ENCODE data around the gene HBP1.

Gene HBP1, protein sequence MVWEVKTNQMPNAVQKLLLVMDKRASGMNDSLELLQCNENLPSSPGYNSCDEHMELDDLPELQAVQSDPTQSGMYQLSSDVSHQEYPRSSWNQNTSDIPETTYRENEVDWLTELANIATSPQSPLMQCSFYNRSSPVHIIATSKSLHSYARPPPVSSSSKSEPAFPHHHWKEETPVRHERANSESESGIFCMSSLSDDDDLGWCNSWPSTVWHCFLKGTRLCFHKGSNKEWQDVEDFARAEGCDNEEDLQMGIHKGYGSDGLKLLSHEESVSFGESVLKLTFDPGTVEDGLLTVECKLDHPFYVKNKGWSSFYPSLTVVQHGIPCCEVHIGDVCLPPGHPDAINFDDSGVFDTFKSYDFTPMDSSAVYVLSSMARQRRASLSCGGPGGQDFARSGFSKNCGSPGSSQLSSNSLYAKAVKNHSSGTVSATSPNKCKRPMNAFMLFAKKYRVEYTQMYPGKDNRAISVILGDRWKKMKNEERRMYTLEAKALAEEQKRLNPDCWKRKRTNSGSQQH

DNA sequence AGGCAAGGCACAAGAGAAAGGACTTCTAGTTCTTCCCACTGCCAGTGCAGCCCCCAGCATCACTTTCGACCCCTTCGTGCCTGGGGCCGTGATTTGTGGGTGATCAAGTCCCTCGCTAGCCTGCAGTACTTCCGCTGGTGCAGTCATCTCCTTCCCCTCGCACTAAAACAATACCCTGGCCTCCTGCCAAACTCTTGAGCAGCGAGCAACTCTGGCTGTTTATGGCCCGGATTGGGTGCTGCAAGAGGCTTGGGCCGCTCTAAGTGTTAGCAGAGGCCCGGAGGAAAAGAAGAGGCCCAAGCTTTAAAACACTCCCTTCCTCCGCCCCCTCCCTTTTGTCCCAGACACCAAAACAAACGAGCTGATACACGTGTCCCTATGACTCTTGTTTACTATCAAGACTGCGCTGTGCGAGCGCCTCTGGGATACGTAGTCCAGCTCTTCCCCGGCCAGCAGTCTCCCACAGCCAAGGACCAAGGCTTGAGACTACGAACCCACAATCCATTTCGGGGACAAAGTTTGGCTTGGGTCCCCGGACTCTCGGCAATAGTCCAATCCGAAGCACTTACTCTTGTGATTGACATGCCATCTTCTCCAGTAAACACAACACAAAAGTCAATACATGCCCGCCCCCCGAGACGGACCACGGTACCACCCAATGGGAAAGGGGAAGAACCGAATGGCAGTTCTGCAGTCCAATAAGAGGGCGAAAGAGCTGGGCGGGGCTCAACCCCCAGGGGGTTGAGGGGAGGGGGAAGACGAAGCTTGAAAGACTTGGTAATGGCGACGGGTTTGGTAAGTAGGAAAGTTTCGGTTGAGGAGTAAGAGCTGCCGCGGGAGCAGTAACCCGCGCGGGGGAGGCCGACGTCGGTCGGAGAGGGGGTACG is at the start of gene HBP1:
TSS of gene HBP1 (plus strand) at position 771 of the 887 bp plus-strand sequence. CDS start 10,891 bp downstream, outside the sequence.
- Histone ChIP-seq H3K27me3 (ENCODE audit: control insufficient read depth, insufficient read depth, low read length) (no peaks in the 10 kb centered on the region), H3K36me3 (ENCODE audit: control insufficient read depth, insufficient read depth, low read length) (no peaks in the 10 kb centered on the region), H3K9me3 (ENCODE audit: control insufficient read depth, insufficient read depth, low read length) (no peaks in the 10 kb centered on the region), H3K4me3 (ENCODE audit: low read depth, low read length) (peak within 1 kb of the TSS; percentile 91), H3K27ac (ENCODE audit: low read depth, low read length) (peak within 1 kb of the TSS; percentile 99), H3K4me1 (ENCODE audit: control insufficient read depth, insufficient read depth, low read length) (peaks cover 12% of the 10 kb centered on the region), H3K9ac (ENCODE audit: low read depth, low read length) (peak within 1 kb of the TSS; percentile 81)

DNA sequence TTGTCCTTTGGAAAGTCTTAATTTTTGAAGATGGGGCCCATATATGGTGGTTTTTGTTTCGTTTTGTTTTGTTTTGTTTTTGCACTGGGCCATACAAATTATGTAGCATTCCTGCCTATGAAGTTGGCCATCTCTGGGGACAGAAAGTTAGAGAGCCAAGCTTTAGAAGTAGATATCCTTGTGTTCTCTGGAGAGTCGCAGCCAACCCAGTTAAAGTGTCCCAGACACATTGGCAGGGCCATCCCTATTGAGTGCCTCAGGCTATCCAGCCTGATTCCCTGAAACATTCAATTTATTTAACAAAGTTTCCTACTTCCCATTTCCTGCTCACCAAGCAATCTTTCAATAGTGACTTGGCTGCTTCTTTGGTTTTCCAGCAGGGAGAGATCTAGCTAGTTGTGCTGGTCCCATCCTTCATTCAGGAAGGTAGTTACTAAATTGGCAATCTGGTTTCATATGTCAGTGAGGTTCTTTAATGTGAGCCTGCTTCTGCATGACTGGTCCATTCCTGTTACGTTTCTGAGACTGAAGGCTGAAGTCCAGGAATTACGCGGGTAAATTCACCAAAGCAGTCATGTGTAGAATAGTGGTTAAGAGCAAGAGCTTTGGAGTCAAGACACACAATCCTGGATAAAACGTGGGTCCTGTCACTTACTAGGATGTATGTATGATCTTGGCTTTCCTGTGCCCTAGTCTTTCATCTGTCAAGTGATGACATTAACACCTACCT is 49.3 kb upstream of the HBP1 start:
- Histone ChIP-seq H3K36me3 (ENCODE audit: control insufficient read depth, insufficient read depth, low read length) (no peaks in the 10 kb centered on the region), H3K27me3 (ENCODE audit: control insufficient read depth, insufficient read depth, low read length) (no peaks in the 10 kb centered on the region), H3K9me3 (ENCODE audit: control insufficient read depth, insufficient read depth, low read length) (no peaks in the 10 kb centered on the region), H3K9ac (ENCODE audit: low read depth, low read length) (no peak overlapping the region), H3K27ac (ENCODE audit: low read depth, low read length) (no peak overlapping the region), H3K4me3 (ENCODE audit: low read depth, low read length) (no peak overlapping the region), H3K4me1 (ENCODE audit: control insufficient read depth, insufficient read depth, low read length) (peaks cover 27% of the 10 kb centered on the region; the same call in 1 of the 2 replicates)

DNA sequence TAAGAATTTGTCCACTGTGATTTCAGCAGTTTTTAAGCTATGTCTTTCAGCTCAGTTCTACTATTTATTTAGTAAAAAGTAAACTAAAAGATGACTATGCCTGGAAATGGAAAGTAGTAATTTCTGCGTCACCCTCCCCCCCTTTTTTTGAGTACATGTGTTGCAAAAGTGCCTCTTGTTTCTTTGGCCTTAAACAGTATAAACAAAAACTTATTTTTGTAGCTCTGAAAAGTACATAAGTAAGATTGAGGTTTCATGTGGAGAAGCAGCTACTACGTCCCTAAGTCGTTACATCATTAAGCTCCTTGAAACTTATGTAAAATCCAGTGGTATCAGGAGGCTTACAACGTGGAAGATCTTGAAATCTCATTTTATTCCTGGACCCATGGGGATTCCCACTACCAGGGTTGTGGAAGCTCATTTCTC is 46.3 kb upstream of the HBP1 start:
- H3K9me3 ChIP-seq (ENCODE audit: control insufficient read depth, insufficient read depth, low read length), result no peaks in the 10 kb centered on the region
- no peaks in the 10 kb centered on the region for H3K36me3 ChIP-seq (ENCODE audit: control insufficient read depth, insufficient read depth, low read length)
- no peak overlapping the region for H3K27ac ChIP-seq (ENCODE audit: low read depth, low read length)
- H3K4me3 ChIP-seq (ENCODE audit: low read depth, low read length), result no peak overlapping the region
- H3K9ac ChIP-seq (ENCODE audit: low read depth, low read length), result no peak overlapping the region
- peaks cover 17% of the 10 kb centered on the region; the same call in 1 of the 2 replicates for H3K4me1 ChIP-seq (ENCODE audit: control insufficient read depth, insufficient read depth, low read length)
- no peaks in the 10 kb centered on the region for H3K27me3 ChIP-seq (ENCODE audit: control insufficient read depth, insufficient read depth, low read length)

DNA sequence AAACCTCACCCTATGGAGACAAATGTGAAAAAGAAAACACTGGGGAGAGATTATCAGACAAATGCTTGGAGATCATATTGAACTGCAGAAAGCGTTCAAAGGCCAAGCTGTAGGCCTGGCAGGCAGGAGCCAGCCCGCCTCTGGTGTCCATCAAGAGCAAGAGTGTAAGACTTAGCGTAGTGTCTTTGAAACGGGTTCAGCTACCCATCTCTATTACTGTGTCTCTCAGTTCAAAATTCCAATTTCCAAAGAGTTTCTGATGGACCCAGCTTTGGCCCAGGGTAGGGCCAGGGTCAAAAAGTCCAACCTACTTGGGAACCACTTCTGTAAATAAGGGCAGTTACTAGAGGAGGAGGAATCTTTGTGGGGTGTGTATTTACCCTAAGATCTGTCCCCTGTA is 45.4 kb upstream of the HBP1 start:
- no peaks in the 10 kb centered on the region for H3K36me3 ChIP-seq (ENCODE audit: control insufficient read depth, insufficient read depth, low read length)
- no peaks in the 10 kb centered on the region for H3K9me3 ChIP-seq (ENCODE audit: control insufficient read depth, insufficient read depth, low read length)
- H3K27ac ChIP-seq (ENCODE audit: low read depth, low read length), result no peak overlapping the region
- H3K4me3 ChIP-seq (ENCODE audit: low read depth, low read length), result no peak overlapping the region
- no peak overlapping the region for H3K9ac ChIP-seq (ENCODE audit: low read depth, low read length)
- peaks cover 12% of the 10 kb centered on the region; the same call in 1 of the 2 replicates for H3K4me1 ChIP-seq (ENCODE audit: control insufficient read depth, insufficient read depth, low read length)
- no peaks in the 10 kb centered on the region for H3K27me3 ChIP-seq (ENCODE audit: control insufficient read depth, insufficient read depth, low read length)

GRCh38 chr7:107125475-107125874 is 43.3 kb upstream of the HBP1 start:
- no peak overlapping the region for H3K9ac ChIP-seq (ENCODE audit: low read depth, low read length)
- H3K36me3 ChIP-seq (ENCODE audit: control insufficient read depth, insufficient read depth, low read length), result no peaks in the 10 kb centered on the region

GRCh38 chr7:107128217-107128616 is 40.6 kb upstream of the HBP1 start:
- Histone ChIP-seq H3K4me1 (ENCODE audit: control insufficient read depth, insufficient read depth, low read length) (peaks cover 19% of the 10 kb centered on the region), H3K9me3 (ENCODE audit: control insufficient read depth, insufficient read depth, low read length) (no peaks in the 10 kb centered on the region), H3K27ac (ENCODE audit: low read depth, low read length) (no peak overlapping the region), H3K36me3 (ENCODE audit: control insufficient read depth, insufficient read depth, low read length) (no peaks in the 10 kb centered on the region), H3K4me3 (ENCODE audit: low read depth, low read length) (no peak overlapping the region), H3K27me3 (ENCODE audit: control insufficient read depth, insufficient read depth, low read length) (no peaks in the 10 kb centered on the region), H3K9ac (ENCODE audit: low read depth, low read length) (no peak overlapping the region)

More at GRCh38 chr7:107125475-107125874, 43.3 kb upstream of the HBP1 start:
- H3K27me3 ChIP-seq (ENCODE audit: control insufficient read depth, insufficient read depth, low read length), result no peaks in the 10 kb centered on the region
- H3K27ac ChIP-seq (ENCODE audit: low read depth, low read length), result no peak overlapping the region
- H3K4me1 ChIP-seq (ENCODE audit: control insufficient read depth, insufficient read depth, low read length), result peaks cover 1% of the 10 kb centered on the region
- no peak overlapping the region for H3K4me3 ChIP-seq (ENCODE audit: low read depth, low read length)
- no peaks in the 10 kb centered on the region for H3K9me3 ChIP-seq (ENCODE audit: control insufficient read depth, insufficient read depth, low read length)

DNA sequence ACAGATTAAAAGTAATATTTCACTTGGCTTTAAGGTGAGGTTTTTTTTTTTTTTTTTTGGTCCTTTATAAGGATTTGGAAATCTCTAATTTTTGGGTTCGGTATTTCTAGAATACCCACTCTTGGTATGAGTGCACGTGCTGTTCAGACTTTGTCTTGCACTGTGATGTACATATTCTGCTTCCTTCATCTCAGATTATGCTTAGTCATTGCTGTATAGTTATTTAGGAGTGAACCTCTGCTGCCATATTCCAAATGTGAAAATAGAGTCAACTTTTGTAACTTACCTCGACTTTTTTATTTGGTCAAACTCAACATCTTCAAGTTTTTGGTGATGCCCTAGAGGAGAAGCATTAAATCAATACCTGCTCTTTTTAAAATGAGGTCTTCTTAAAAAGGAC is 40.1 kb upstream of the HBP1 start:
- Histone ChIP-seq H3K36me3 (ENCODE audit: control insufficient read depth, insufficient read depth, low read length) (no peaks in the 10 kb centered on the region), H3K27me3 (ENCODE audit: control insufficient read depth, insufficient read depth, low read length) (no peaks in the 10 kb centered on the region), H3K4me3 (ENCODE audit: low read depth, low read length) (no peak overlapping the region), H3K27ac (ENCODE audit: low read depth, low read length) (no peak overlapping the region), H3K9me3 (ENCODE audit: control insufficient read depth, insufficient read depth, low read length) (no peaks in the 10 kb centered on the region), H3K4me1 (ENCODE audit: control insufficient read depth, insufficient read depth, low read length) (peaks cover 19% of the 10 kb centered on the region), H3K9ac (ENCODE audit: low read depth, low read length) (no peak overlapping the region)

- no peaks in the 10 kb centered on the region for H3K27me3 ChIP-seq (ENCODE audit: control insufficient read depth, insufficient read depth, low read length)
- no peaks in the 10 kb centered on the region for H3K9me3 ChIP-seq (ENCODE audit: control insufficient read depth, insufficient read depth, low read length)
- H3K27ac ChIP-seq (ENCODE audit: low read depth, low read length), result peak overlapping the region; percentile 95
- no peaks in the 10 kb centered on the region for H3K36me3 ChIP-seq (ENCODE audit: control insufficient read depth, insufficient read depth, low read length)
- peak overlapping the region; percentile 45; the same call in 1 of the 2 replicates for H3K4me3 ChIP-seq (ENCODE audit: low read depth, low read length)
- H3K9ac ChIP-seq (ENCODE audit: low read depth, low read length), result no peak overlapping the region; the same call in 1 of the 2 replicates
- H3K4me1 ChIP-seq (ENCODE audit: control insufficient read depth, insufficient read depth, low read length), result peaks cover 19% of the 10 kb centered on the region
Observed at GRCh38 chr7:107130487-107131220, 38.1 kb upstream of the HBP1 start.

- Histone ChIP-seq H3K9ac (ENCODE audit: low read depth, low read length) (no peak overlapping the region), H3K4me1 (ENCODE audit: control insufficient read depth, insufficient read depth, low read length) (peaks cover 19% of the 10 kb centered on the region), H3K27ac (ENCODE audit: low read depth, low read length) (no peak overlapping the region), H3K27me3 (ENCODE audit: control insufficient read depth, insufficient read depth, low read length) (no peaks in the 10 kb centered on the region), H3K4me3 (ENCODE audit: low read depth, low read length) (no peak overlapping the region), H3K9me3 (ENCODE audit: control insufficient read depth, insufficient read depth, low read length) (no peaks in the 10 kb centered on the region), H3K36me3 (ENCODE audit: control insufficient read depth, insufficient read depth, low read length) (no peaks in the 10 kb centered on the region)
Observed at GRCh38 chr7:107133396-107133795, 35.4 kb upstream of the HBP1 start.
